Epithelial cell of alveolus of lung (primary cell): ENCODE results near the gene TAPBP. TPM values are rescaled to one million over a fixed set of nuclear protein-coding genes. Genes with fewer than 3 reads are reported as not detected.

Experiments used
- total RNA-seq: library from RNA; depleted of rRNA; stranded (reverse); fragments of >200 nt; gene quantifications from 2 replicates; pipeline ENCODE4 v1.2.1, GENCODE V29; 2015

The TAPBP gene
- 101 and 167 TPM in 2 replicates for total RNA-seq

GRCh38 chr6:33313709-33314514 is at the start of gene TAPBP:
TAPBP (minus strand) TSS chr6:33314078; CDS start chr6:33314041, 37 bp downstream.

GRCh38 chr6:33317669-33318425 is 4.0 kb upstream of the TAPBP start, which contains the start of gene ZBTB22:
ZBTB22 (minus strand) TSS chr6:33317744; CDS start chr6:33316916, 828 bp downstream.

GRCh38 chr6:33298773-33299236 is 15.1 kb downstream of the TAPBP start, which contains the start of gene RGL2:
RGL2 (minus strand) TSS chr6:33298942; CDS start chr6:33298610, 332 bp downstream.

GRCh38 chr6:33288921-33289783 is 24.7 kb downstream of the TAPBP start, which contains the start of the genes PFDN6 and WDR46:
PFDN6 (plus strand) TSS chr6:33289601; CDS start chr6:33289857, 256 bp downstream.
WDR46 (minus strand) TSS chr6:33289239; CDS start chr6:33289170, 69 bp downstream.

DNA sequence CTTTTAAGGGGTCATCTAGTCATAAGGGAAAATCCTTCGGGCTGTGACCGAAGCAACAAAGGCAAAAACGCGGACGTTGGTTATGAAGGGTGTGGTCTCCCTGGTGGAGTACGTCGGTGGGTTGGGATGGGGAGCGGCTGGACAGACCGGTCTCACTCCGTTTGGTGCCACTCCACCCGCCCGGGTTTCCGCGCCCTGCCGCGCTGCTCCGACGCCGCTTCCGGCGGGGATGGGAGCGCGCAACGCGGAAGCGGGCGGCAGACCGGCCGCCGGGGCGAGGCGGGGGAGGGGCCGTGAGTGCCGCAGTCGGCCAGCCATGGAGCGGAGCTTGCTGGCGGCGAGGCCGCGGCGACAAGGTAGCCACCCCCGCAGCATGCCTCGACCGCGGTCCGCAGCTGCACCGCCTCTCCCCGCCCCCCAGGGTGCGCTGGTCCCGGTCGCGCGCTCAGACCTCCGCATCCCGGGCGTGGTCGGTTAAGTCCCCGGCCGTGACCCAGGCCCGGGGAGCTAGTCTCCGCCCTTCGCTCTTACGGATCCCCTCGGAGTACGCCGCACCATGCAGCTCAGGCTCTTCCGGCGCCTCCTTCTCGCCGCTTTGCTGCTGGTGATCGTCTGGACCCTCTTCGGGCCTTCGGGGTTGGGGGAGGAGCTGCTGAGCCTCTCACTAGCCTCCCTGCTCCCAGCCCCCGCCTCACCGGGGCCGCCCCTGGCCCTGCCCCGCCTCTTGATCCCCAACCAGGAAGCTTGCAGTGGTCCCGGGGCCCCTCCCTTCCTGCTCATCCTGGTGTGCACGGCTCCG is 36.8 kb downstream of the TAPBP start, which contains the start of gene B3GALT4:
Gene B3GALT4, plus strand, starts transcription at position 260 of the 799 bp plus-strand sequence. Its CDS starts 297 bp downstream, at position 557.

GRCh38 chr6:33271468-33272274 is 42.2 kb downstream of the TAPBP start, which contains the start of the genes RPS18 and VPS52:
RPS18 (plus strand) TSS chr6:33272075; CDS start chr6:33272120, 45 bp downstream.
VPS52 (minus strand) TSS chr6:33271876; CDS start chr6:33271675, 201 bp downstream.

Other genes starting within 250 kb of the TAPBP start
- 1.3 and 1.8 TPM in 2 replicates for gene HLA-DPA1, start 240.4 kb downstream of the TAPBP start, total RNA-seq
- 20.7 and 48.1 TPM in 2 replicates for gene HLA-DPB1, start 238.1 kb downstream of the TAPBP start, total RNA-seq
- gene COL11A2, start 121.6 kb downstream of the TAPBP start, total RNA-seq: 0.16 TPM in 1 of 2 replicates, not detected in the other
- 18.2 and 30.1 TPM in 2 replicates for gene RXRB, start 113.4 kb downstream of the TAPBP start, total RNA-seq
- 125 and 202 TPM in 2 replicates for gene SLC39A7, start 113.2 kb downstream of the TAPBP start, total RNA-seq
- gene HSD17B8, start 109.4 kb downstream of the TAPBP start, total RNA-seq: 4.9 and 16.4 TPM in 2 replicates
- 17.8 and 22.0 TPM in 2 replicates for gene RING1, start 105.6 kb downstream of the TAPBP start, total RNA-seq
- 26.1 and 26.4 TPM in 2 replicates for gene VPS52, start 42.2 kb downstream of the TAPBP start, total RNA-seq
- gene RPS18, start 42.0 kb downstream of the TAPBP start, total RNA-seq: 6,636 and 7,005 TPM in 2 replicates
- gene B3GALT4, start 37.0 kb downstream of the TAPBP start, total RNA-seq: 3.6 and 6.8 TPM in 2 replicates
- gene WDR46, start 24.8 kb downstream of the TAPBP start, total RNA-seq: 52.8 and 61.5 TPM in 2 replicates
- gene PFDN6, start 24.5 kb downstream of the TAPBP start, total RNA-seq: 47.4 and 68.0 TPM in 2 replicates
- 36.6 and 37.5 TPM in 2 replicates for gene RGL2, start 15.1 kb downstream of the TAPBP start, total RNA-seq
- 17.6 and 20.3 TPM in 2 replicates for gene ZBTB22, start 3.7 kb upstream of the TAPBP start, total RNA-seq
- 35.0 and 54.7 TPM in 2 replicates for gene DAXX, start 8.9 kb upstream of the TAPBP start, total RNA-seq
- 13.1 and 31.4 TPM in 2 replicates for gene KIFC1, start 77.7 kb upstream of the TAPBP start, total RNA-seq
- gene PHF1, start 96.9 kb upstream of the TAPBP start, total RNA-seq: 20.2 and 20.4 TPM in 2 replicates
- 205 and 287 TPM in 2 replicates for gene CUTA, start 104.0 kb upstream of the TAPBP start, total RNA-seq
- 3.5 and 13.7 TPM in 2 replicates for gene SYNGAP1, start 106.0 kb upstream of the TAPBP start, total RNA-seq
- 3.0 and 4.9 TPM in 2 replicates for gene ZBTB9, start 140.5 kb upstream of the TAPBP start, total RNA-seq